Measurements from ENCODE around the gene KHK. TPM values are rescaled to one million over a fixed set of nuclear protein-coding genes. Genes with fewer than 3 reads are reported as not detected.
A peak's percentile ranks its signal among the peaks of the same experiment; 100 is the strongest.

KHK gene
- total RNA-seq, 1 donor from 2014 or later, result 0.85 TPM

- intact Hi-C loops (cut with DNase I), result loop anchor here (1.0 to 2.0 kb wide), 4 partner anchors 17 to 36 kb away; partner anchors contain the start of genes EMILIN1 and KHK
- no peaks in the 10 kb centered on the region for H3K9me3 ChIP-seq
- peaks cover 0 to 4% of the 10 kb centered on the region in 2 donors for H3K4me1 ChIP-seq
- peaks cover 10 to 17% of the 10 kb centered on the region in 2 donors for H3K36me3 ChIP-seq
- peak; percentile 51 to 64 (median 55) for TF ChIP-seq CTCF (IDR thresholded peaks at IDR 0.05)
- H3K27me3 ChIP-seq, result no peaks in the 10 kb centered on the region
- peak; percentile 72 to 96 for DNase-seq (ENCODE audit: low spot score in 2 of 2)
- H3K4me3 ChIP-seq, result peak overlapping the region; percentile 71 to 85
- peak overlapping the region; percentile 85 to 93 for H3K27ac ChIP-seq
Measured at GRCh38 chr2:27050281-27050995, 36.1 kb upstream of the KHK start.

GRCh38 chr2:27050996-27051901, 35.3 kb upstream of the KHK start, which contains the start of gene AGBL5:
AGBL5 (plus strand) TSS chr2:27051668; CDS start chr2:27052959, 1,291 bp downstream.
- Histone ChIP-seq H3K4me3 (peak within 1 kb of the TSS; percentile 71 to 85), H3K4me1 (peaks cover 0 to 4% of the 10 kb centered on the region in 2 donors), H3K27ac (peak within 1 kb of the TSS; percentile 85 to 93), H3K9me3 (no peaks in the 10 kb centered on the region), H3K27me3 (no peaks in the 10 kb centered on the region), H3K36me3 (peaks cover 18 to 25% of the 10 kb centered on the region in 2 donors)
- TF ChIP-seq CTCF (IDR thresholded peaks at IDR 0.05), result no peak
- DNase-seq (ENCODE audit: low spot score in 2 of 2), result peak; percentile 92 to 98
- intact Hi-C loops (cut with DNase I), result loop anchor here (1.0 to 2.0 kb wide), 4 partner anchors 18 to 35 kb away; partner anchors contain the start of genes EMILIN1 and KHK

- H3K9me3 ChIP-seq, result no peaks in the 10 kb centered on the region
- intact Hi-C loops (cut with DNase I), result loop anchor here (2.0 kb wide), 1 partner anchor 27 kb away; the partner anchor contains the start of gene EMILIN1
- H3K36me3 ChIP-seq, result peaks cover 24 to 34% of the 10 kb centered on the region in 2 donors
- TF ChIP-seq CTCF (IDR thresholded peaks at IDR 0.05), result no peak
- peak overlapping the region; percentile 85 to 93 for H3K27ac ChIP-seq
- DNase-seq (ENCODE audit: low spot score in 2 of 2), result peak in 1 of 2 donors; percentile 72
- H3K4me3 ChIP-seq, result peak overlapping the region; percentile 71 to 85
- H3K27me3 ChIP-seq, result no peaks in the 10 kb centered on the region
- peaks cover 0 to 4% of the 10 kb centered on the region in 2 donors for H3K4me1 ChIP-seq
Measured at GRCh38 chr2:27051902-27052645, 34.5 kb upstream of the KHK start.

- H3K4me1 ChIP-seq, result peaks cover 0 to 4% of the 10 kb centered on the region in 2 donors
- no peak for TF ChIP-seq CTCF (IDR thresholded peaks at IDR 0.05)
- H3K27me3 ChIP-seq, result no peaks in the 10 kb centered on the region
- H3K4me3 ChIP-seq, result no peak overlapping the region
- no peak overlapping the region for H3K27ac ChIP-seq
- intact Hi-C loops (cut with DNase I), result no loop called here
- peaks cover 29 to 41% of the 10 kb centered on the region in 2 donors for H3K36me3 ChIP-seq
- DNase-seq (ENCODE audit: low spot score in 2 of 2), result no peak
- H3K9me3 ChIP-seq, result no peaks in the 10 kb centered on the region
Measured at GRCh38 chr2:27053321-27053720, 33.3 kb upstream of the KHK start.

GRCh38 chr2:27053776-27054175, 32.8 kb upstream of the KHK start:
- H3K4me1 ChIP-seq, result peaks cover 0 to 4% of the 10 kb centered on the region in 2 donors
- peaks cover 33 to 44% of the 10 kb centered on the region in 2 donors for H3K36me3 ChIP-seq
- no peaks in the 10 kb centered on the region for H3K9me3 ChIP-seq
- DNase-seq (ENCODE audit: low spot score in 2 of 2), result no peak
- TF ChIP-seq CTCF (IDR thresholded peaks at IDR 0.05), result no peak
- H3K4me3 ChIP-seq, result no peak overlapping the region
- no peak overlapping the region for H3K27ac ChIP-seq
- H3K27me3 ChIP-seq, result no peaks in the 10 kb centered on the region
- intact Hi-C loops (cut with DNase I), result no loop called here
